ENCODE measurements around the gene ATP6V0B.
A peak's percentile ranks its signal among the peaks of the same experiment; 100 is the strongest.

ATP6V0B gene

GRCh38 chr1:43974443-43975248, at the start of gene ATP6V0B:
TSS of gene ATP6V0B (plus strand) at chr1:43974960. CDS start at chr1:43975041, 81 bp downstream.
- no peaks in the 10 kb centered on the region for H3K27me3 Mint-ChIP-seq
- ATAC-seq (replicated peaks; ENCODE audit: extremely low read depth, poor library complexity, severe bottlenecking): peak; percentile 78
- H3K9me3 Mint-ChIP-seq: no peaks in the 10 kb centered on the region
- H3K4me3 Mint-ChIP-seq: peak within 1 kb of the TSS; percentile 89
- H3K4me1 Mint-ChIP-seq: peaks cover 48% of the 10 kb centered on the region
- DNase-seq (ENCODE audit: low spot score in 2 of 2): peak; percentile 84 to 86
- H3K27ac Mint-ChIP-seq (ENCODE audit: low read depth): peak within 1 kb of the TSS; percentile 88
- peaks cover 15% of the 10 kb centered on the region for H3K36me3 Mint-ChIP-seq (ENCODE audit: insufficient read depth)

GRCh38 chr1:43925846-43926245, 48.9 kb upstream of the ATP6V0B start:
- no peaks in the 10 kb centered on the region for H3K4me1 Mint-ChIP-seq
- DNase-seq (ENCODE audit: low spot score in 2 of 2) (no peak), ATAC-seq (replicated peaks; ENCODE audit: extremely low read depth, poor library complexity, severe bottlenecking) (no peak)
- H3K4me3 Mint-ChIP-seq: no peak overlapping the region
- no peak overlapping the region for H3K27ac Mint-ChIP-seq (ENCODE audit: low read depth)
- H3K36me3 Mint-ChIP-seq (ENCODE audit: insufficient read depth): no peaks in the 10 kb centered on the region
- no peaks in the 10 kb centered on the region for H3K9me3 Mint-ChIP-seq
- no peaks in the 10 kb centered on the region for H3K27me3 Mint-ChIP-seq

GRCh38 chr1:43930168-43930948, 44.4 kb upstream of the ATP6V0B start:
- H3K9me3 Mint-ChIP-seq: no peaks in the 10 kb centered on the region
- H3K4me1 Mint-ChIP-seq: peaks cover 6% of the 10 kb centered on the region
- ATAC-seq (replicated peaks; ENCODE audit: extremely low read depth, poor library complexity, severe bottlenecking): no peak

GRCh38 chr1:43930949-43931275, 43.8 kb upstream of the ATP6V0B start:
- ATAC-seq (replicated peaks; ENCODE audit: extremely low read depth, poor library complexity, severe bottlenecking) (no peak), DNase-seq (ENCODE audit: low spot score in 2 of 2) (no peak)
- Mint-ChIP-seq H3K36me3 (ENCODE audit: insufficient read depth) (no peaks in the 10 kb centered on the region), H3K27ac (ENCODE audit: low read depth) (no peak overlapping the region), H3K4me1 (peaks cover 6% of the 10 kb centered on the region), H3K4me3 (no peak overlapping the region), H3K9me3 (no peaks in the 10 kb centered on the region), H3K27me3 (peaks cover 24% of the 10 kb centered on the region)

More at GRCh38 chr1:43930168-43930948, 44.4 kb upstream of the ATP6V0B start:
- no peak for DNase-seq (ENCODE audit: low spot score in 2 of 2)
- Mint-ChIP-seq H3K36me3 (ENCODE audit: insufficient read depth) (no peaks in the 10 kb centered on the region), H3K27ac (ENCODE audit: low read depth) (no peak overlapping the region), H3K27me3 (peaks cover 19% of the 10 kb centered on the region), H3K4me3 (no peak overlapping the region)

DNA sequence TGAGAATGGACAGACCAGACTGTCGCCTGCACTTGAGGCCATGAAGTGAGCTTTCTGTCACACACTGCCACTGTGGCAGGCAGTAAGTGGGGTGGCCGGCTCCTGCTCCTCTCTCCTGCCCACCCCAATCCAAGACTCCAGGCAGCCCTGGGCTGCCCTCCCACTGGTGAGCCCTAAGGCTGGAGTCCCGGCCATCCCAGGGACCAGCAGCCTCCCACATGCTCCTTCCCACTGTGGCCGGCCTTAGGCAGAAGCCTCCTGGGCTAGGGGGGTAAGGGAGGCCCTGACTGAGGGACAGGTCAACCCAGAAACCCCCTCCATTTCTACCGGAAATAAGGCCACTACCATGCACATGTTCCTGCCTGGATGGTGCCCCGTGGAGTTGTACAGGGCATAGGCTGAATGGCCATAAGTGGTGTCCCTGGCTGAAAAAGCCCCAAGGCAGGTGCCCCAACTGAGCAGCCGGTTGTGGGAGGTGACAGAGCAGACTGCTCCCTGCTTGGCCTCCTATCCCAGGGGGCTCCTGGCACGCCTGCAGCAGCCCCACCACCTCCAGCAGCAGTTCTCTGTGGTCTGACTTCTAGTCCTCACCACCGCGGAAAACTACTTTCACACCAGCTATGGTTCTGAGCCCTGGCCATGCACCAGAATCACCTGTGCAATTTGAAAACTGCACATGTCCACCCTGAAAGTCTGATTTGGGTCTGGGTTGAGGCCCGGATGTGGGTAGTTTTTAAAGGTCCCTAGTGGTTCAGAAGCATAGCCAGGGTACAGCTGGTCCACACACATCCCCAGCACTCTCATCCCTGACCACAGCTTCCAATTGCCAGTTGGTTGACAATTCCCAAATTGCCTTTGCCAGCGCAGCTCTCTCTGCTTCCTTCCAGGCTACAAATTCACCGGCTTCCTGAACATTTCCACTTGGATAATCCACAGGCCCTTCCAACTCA, 42.8 kb upstream of the ATP6V0B start:
- H3K4me1 Mint-ChIP-seq: peaks cover 6% of the 10 kb centered on the region
- peaks cover 25% of the 10 kb centered on the region for H3K27me3 Mint-ChIP-seq
- H3K9me3 Mint-ChIP-seq: no peaks in the 10 kb centered on the region
- no peaks in the 10 kb centered on the region for H3K36me3 Mint-ChIP-seq (ENCODE audit: insufficient read depth)
- H3K4me3 Mint-ChIP-seq: no peak overlapping the region
- no peak for ATAC-seq (replicated peaks; ENCODE audit: extremely low read depth, poor library complexity, severe bottlenecking)
- no peak for DNase-seq (ENCODE audit: low spot score in 2 of 2)
- no peak overlapping the region for H3K27ac Mint-ChIP-seq (ENCODE audit: low read depth)

DNA sequence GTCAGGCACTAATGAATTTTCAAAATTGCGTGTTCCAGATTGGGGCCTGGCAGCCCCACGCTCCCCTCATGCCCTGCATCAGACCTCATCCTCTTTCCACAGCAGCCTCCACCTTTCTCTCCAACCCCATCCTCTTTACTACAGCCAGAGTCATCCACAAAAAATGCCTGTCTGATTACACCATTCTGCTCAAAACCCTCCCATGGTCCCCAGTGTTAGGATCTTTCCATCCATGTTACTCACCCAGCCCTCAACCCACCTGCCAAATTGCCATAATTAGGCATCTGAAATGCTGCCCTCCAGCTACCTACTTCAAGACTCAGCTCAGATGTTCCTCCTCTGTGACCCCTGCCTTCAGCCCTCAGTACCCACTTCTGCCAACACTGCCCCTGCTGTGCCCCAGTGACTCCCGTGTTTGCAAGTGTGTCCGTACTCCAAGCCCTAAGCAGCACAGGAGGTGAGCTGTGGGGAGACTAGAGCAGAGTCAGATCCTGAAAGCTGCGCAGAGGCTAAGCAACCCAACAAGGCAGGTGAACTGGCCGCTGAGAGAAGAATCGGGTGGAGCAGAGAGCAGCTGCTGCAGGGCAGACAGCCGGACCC, 41.9 kb upstream of the ATP6V0B start:
- ATAC-seq (replicated peaks; ENCODE audit: extremely low read depth, poor library complexity, severe bottlenecking): no peak
- Mint-ChIP-seq H3K27me3 (peaks cover 25% of the 10 kb centered on the region), H3K4me3 (no peak overlapping the region), H3K36me3 (ENCODE audit: insufficient read depth) (no peaks in the 10 kb centered on the region), H3K27ac (ENCODE audit: low read depth) (no peak overlapping the region), H3K9me3 (no peaks in the 10 kb centered on the region), H3K4me1 (peaks cover 6% of the 10 kb centered on the region)
- no peak for DNase-seq (ENCODE audit: low spot score in 2 of 2)

DNA sequence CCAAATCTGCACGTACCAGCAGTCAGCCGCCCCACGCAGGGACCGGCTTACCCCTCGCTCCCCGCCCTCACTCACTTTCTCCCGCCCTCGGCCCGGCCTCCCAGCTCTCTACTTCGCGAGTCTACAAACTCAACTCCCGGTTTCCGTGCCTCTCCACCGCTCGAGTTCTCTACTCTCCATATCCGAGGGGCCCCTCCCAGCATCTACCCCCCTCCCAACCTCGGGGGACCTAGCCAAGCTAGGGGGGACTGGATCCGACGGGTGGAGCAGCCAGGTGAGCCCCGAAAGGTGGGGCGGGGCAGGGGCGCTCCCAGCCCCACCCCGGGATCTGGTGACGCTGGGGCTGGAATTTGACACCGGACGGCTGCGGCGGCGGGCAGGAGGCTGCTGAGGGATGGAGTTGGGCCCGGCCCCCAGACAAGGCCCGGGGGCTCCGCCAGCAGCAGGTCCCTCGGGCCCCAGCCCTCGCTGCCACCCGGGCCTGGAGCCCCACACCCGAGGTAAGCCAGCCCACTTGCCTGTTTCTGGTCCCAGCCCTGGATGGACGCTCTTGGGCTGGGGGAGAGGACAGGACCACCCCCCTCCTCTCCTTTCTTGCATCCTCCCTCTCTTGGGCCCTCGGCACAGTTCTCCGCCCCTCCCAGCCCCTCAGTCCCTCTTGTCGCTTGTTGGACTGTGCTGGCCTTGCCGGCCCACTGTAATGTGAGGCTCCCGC, 41.2 kb upstream of the ATP6V0B start, which contains the start of gene ARTN:
ARTN (plus strand) TSS at position 416 of the 715 bp plus-strand sequence. CDS start 1,856 bp downstream, outside the sequence.
- DNase-seq (ENCODE audit: low spot score in 2 of 2) (no peak), ATAC-seq (replicated peaks; ENCODE audit: extremely low read depth, poor library complexity, severe bottlenecking) (no peak)
- Mint-ChIP-seq H3K27ac (ENCODE audit: low read depth) (no peak within 1 kb of the TSS), H3K9me3 (no peaks in the 10 kb centered on the region), H3K4me1 (peaks cover 6% of the 10 kb centered on the region), H3K36me3 (ENCODE audit: insufficient read depth) (no peaks in the 10 kb centered on the region), H3K4me3 (no peak within 1 kb of the TSS), H3K27me3 (peaks cover 25% of the 10 kb centered on the region)

DNA sequence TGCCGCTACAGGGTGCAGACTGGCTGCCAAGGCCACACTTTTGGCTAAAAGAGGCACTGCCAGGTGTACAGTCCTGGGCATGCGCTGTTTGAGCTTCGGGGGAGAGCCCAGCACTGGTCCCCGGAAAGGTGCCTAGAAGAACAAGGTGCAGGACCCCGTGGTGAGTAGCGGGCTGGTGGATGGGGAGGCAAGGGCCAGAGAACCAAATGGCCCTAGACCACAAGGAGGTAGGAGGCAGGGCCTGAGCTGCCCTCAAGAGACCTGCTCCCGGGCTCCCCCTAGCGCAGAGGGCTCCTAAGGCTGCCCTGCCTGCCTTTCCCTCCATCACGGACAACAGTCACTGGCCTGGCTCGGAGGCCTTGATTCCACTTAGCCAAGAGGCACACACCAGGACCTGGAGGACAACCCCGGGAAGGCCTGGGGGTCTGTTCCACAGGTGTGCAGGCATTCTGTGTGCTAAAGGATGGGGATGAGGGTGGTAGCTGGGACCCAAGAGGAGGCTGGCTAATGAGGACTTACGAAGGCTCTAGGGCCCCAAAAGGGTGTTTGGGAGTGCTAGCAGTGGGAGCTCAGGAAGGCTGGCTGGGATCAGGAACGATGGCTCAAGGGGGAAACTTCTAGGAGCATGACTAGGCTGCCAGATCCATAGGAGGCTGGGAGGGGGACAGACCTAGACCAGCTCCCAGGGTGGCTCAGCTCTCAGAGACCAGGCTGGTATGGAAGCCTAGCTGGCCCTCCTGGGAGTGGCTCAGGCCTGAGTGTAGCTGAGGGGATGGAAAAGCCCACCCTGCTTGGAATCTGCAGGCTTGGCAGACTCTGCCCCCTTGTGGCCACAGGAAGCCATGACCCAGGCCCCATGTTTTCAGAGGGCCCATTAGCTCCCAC, 40.4 kb upstream of the ATP6V0B start:
- Mint-ChIP-seq H3K4me1 (peaks cover 6% of the 10 kb centered on the region), H3K4me3 (no peak overlapping the region), H3K27me3 (peaks cover 25% of the 10 kb centered on the region), H3K27ac (ENCODE audit: low read depth) (no peak overlapping the region), H3K9me3 (no peaks in the 10 kb centered on the region), H3K36me3 (ENCODE audit: insufficient read depth) (no peaks in the 10 kb centered on the region)
- DNase-seq (ENCODE audit: low spot score in 2 of 2): peak; percentile 24 to 35
- ATAC-seq (replicated peaks; ENCODE audit: extremely low read depth, poor library complexity, severe bottlenecking): no peak

DNA sequence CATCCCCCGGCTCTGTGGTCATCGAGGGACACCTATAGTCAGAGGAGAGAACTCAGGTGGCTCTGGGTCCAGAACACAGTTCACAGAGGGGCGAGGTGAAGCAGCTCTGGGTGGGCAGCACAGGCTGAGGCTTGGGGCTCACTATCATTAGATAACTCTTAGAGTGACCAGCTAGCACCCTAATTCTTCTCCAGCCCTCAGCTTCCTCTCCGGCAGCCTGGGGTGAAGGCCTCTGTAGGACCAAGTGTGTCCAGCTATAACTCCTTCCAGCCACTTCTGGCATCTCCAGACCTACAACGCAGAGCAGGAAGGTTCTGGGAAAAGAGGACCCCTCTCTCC, 39.8 kb upstream of the ATP6V0B start:
- H3K9me3 Mint-ChIP-seq: no peaks in the 10 kb centered on the region

GRCh38 chr1:43935711-43936427, 38.9 kb upstream of the ATP6V0B start:
- peak overlapping the region; percentile 36 for H3K4me3 Mint-ChIP-seq
- peaks cover 6% of the 10 kb centered on the region for H3K4me1 Mint-ChIP-seq
- no peak overlapping the region for H3K27ac Mint-ChIP-seq (ENCODE audit: low read depth)
- ATAC-seq (replicated peaks; ENCODE audit: extremely low read depth, poor library complexity, severe bottlenecking) (no peak), DNase-seq (ENCODE audit: low spot score in 2 of 2) (no peak)
- H3K36me3 Mint-ChIP-seq (ENCODE audit: insufficient read depth): peaks cover 2% of the 10 kb centered on the region
- H3K9me3 Mint-ChIP-seq: no peaks in the 10 kb centered on the region
- H3K27me3 Mint-ChIP-seq: peaks cover 25% of the 10 kb centered on the region

More for the DNA sequence above, 39.8 kb upstream of the ATP6V0B start:
- ATAC-seq (replicated peaks; ENCODE audit: extremely low read depth, poor library complexity, severe bottlenecking) (no peak), DNase-seq (ENCODE audit: low spot score in 2 of 2) (no peak)
- peaks cover 6% of the 10 kb centered on the region for H3K4me1 Mint-ChIP-seq
- no peaks in the 10 kb centered on the region for H3K36me3 Mint-ChIP-seq (ENCODE audit: insufficient read depth)
- H3K27ac Mint-ChIP-seq (ENCODE audit: low read depth): no peak overlapping the region
- peaks cover 25% of the 10 kb centered on the region for H3K27me3 Mint-ChIP-seq
- no peak overlapping the region for H3K4me3 Mint-ChIP-seq
